Measurements from ENCODE around the gene RBMS1. TPM values are rescaled to one million over a fixed set of nuclear protein-coding genes. Genes with fewer than 3 reads are reported as not detected.

The RBMS1 gene
- total RNA-seq, 2 donors from 2014 or later: 6.3 to 21.1 TPM

- Histone ChIP-seq H3K36me3 (no peaks in the 10 kb centered on the region), H3K9me3 (no peaks in the 10 kb centered on the region), H3K27ac (no peak overlapping the region), H3K4me3 (no peak overlapping the region), H3K27me3 (no peaks in the 10 kb centered on the region), H3K4me1 (peaks cover 5% of the 10 kb centered on the region), H3K9ac (ENCODE audit: low read depth in 2 of 2, low read length in 2 of 2) (no peak overlapping the region)
- DNase-seq: no peak
- TF ChIP-seq, protein P1, sequence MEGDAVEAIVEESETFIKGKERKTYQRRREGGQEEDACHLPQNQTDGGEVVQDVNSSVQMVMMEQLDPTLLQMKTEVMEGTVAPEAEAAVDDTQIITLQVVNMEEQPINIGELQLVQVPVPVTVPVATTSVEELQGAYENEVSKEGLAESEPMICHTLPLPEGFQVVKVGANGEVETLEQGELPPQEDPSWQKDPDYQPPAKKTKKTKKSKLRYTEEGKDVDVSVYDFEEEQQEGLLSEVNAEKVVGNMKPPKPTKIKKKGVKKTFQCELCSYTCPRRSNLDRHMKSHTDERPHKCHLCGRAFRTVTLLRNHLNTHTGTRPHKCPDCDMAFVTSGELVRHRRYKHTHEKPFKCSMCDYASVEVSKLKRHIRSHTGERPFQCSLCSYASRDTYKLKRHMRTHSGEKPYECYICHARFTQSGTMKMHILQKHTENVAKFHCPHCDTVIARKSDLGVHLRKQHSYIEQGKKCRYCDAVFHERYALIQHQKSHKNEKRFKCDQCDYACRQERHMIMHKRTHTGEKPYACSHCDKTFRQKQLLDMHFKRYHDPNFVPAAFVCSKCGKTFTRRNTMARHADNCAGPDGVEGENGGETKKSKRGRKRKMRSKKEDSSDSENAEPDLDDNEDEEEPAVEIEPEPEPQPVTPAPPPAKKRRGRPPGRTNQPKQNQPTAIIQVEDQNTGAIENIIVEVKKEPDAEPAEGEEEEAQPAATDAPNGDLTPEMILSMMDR (IDR thresholded peaks at IDR 0.05): no peak
- intact Hi-C loops (cut with DNase I): no loop called here
Observed at GRCh38 chr2:160295519-160296207, 197.9 kb downstream of the RBMS1 start.

- Histone ChIP-seq H3K9ac (ENCODE audit: low read depth in 2 of 2, low read length in 2 of 2) (no peak overlapping the region), H3K9me3 (no peaks in the 10 kb centered on the region), H3K36me3 (no peaks in the 10 kb centered on the region), H3K27me3 (no peaks in the 10 kb centered on the region), H3K4me1 (peaks cover 5% of the 10 kb centered on the region), H3K4me3 (no peak overlapping the region), H3K27ac (peak overlapping the region; percentile 3)
- DNase-seq: no peak
- TF ChIP-seq, protein P1 (IDR thresholded peaks at IDR 0.05): no peak
- intact Hi-C loops (cut with DNase I): no loop called here
Observed at GRCh38 chr2:160294889-160295288, 198.7 kb downstream of the RBMS1 start.

GRCh38 chr2:160294339-160294803, 199.2 kb downstream of the RBMS1 start:
- no peaks in the 10 kb centered on the region for H3K9me3 ChIP-seq
- no peaks in the 10 kb centered on the region for H3K27me3 ChIP-seq
- H3K4me1 ChIP-seq: peaks cover 5% of the 10 kb centered on the region
- TF ChIP-seq, protein P1 (IDR thresholded peaks at IDR 0.05): no peak
- H3K4me3 ChIP-seq: no peak overlapping the region
- intact Hi-C loops (cut with DNase I): no loop called here
- DNase-seq: peak; percentile 49
- H3K27ac ChIP-seq: peak overlapping the region; percentile 58
- H3K36me3 ChIP-seq: no peaks in the 10 kb centered on the region
- H3K9ac ChIP-seq (ENCODE audit: low read depth in 2 of 2, low read length in 2 of 2): no peak overlapping the region

DNA sequence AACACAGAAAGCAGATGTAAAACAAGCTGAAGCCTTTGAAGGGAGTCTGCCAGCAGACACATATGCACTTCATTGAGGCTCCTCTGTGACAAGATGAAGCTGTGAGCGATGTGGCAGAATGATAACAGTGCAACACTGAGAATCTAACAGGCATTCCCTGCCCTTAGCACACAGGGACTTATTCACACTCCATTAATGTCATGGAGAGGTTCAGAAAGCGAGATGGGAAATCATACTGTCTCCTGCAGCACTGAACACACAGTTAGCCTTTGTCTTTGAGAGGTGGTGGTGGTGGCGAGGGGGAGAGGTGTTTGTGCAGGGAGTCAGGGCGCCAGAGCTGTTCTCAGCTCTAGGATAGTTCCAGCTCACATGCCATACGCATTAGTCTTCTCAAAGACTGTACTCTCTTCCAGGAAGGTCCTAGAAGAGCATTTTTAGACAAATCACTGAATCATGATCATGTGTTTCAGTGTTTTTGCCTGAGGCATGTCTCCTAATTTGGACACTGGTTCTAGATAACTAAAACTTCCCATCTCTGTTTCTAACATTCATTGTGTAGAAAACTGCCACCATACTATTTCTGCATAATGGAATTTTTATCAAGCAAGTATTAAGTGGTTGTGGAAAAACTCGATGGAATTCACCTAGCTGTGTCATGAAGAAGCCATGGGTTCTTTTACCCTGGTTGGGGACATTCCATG, 200.1 kb downstream of the RBMS1 start:
- Histone ChIP-seq H3K27ac (peak overlapping the region; percentile 58), H3K9ac (ENCODE audit: low read depth in 2 of 2, low read length in 2 of 2) (no peak overlapping the region)

GRCh38 chr2:160292225-160292624, 201.4 kb downstream of the RBMS1 start:
- H3K9ac ChIP-seq (ENCODE audit: low read depth in 2 of 2, low read length in 2 of 2): no peak overlapping the region
- H3K4me3 ChIP-seq: no peak overlapping the region
- H3K36me3 ChIP-seq: no peaks in the 10 kb centered on the region
- no peak for DNase-seq
- H3K27me3 ChIP-seq: no peaks in the 10 kb centered on the region
- H3K4me1 ChIP-seq: peaks cover 5% of the 10 kb centered on the region
- TF ChIP-seq, protein P1 (IDR thresholded peaks at IDR 0.05): no peak
- intact Hi-C loops (cut with DNase I): no loop called here
- no peak overlapping the region for H3K27ac ChIP-seq
- H3K9me3 ChIP-seq: no peaks in the 10 kb centered on the region

More for the DNA sequence above, 200.1 kb downstream of the RBMS1 start:
- no peaks in the 10 kb centered on the region for H3K9me3 ChIP-seq
- DNase-seq: no peak
- no peaks in the 10 kb centered on the region for H3K36me3 ChIP-seq
- no peak overlapping the region for H3K4me3 ChIP-seq
- H3K4me1 ChIP-seq: peaks cover 5% of the 10 kb centered on the region
- intact Hi-C loops (cut with DNase I): no loop called here
- no peaks in the 10 kb centered on the region for H3K27me3 ChIP-seq
- TF ChIP-seq, protein P1 (IDR thresholded peaks at IDR 0.05): no peak
